ENCODE data around the gene RBM33.

The RBM33 gene

GRCh38 chr7:155694851-155695250 lies 50.4 kb downstream of the RBM33 start:
- no peak for DNase-seq

- DNase-seq: no peak
These were observed 52.3 kb downstream of the RBM33 start for GRCh38 chr7:155696747-155697146.

- DNase-seq: no peak
These were observed 54.2 kb downstream of the RBM33 start for GRCh38 chr7:155698633-155699032.

GRCh38 chr7:155699180-155699579 lies 54.7 kb downstream of the RBM33 start:
- DNase-seq: no peak

- no peak for DNase-seq
These were observed 56.4 kb downstream of the RBM33 start for GRCh38 chr7:155700847-155701246.

GRCh38 chr7:155701972-155702544 lies 57.6 kb downstream of the RBM33 start:
- no peak for DNase-seq

- DNase-seq: no peak
These were observed 58.2 kb downstream of the RBM33 start for GRCh38 chr7:155702616-155703015.

- DNase-seq: no peak
These were observed 61.3 kb downstream of the RBM33 start for GRCh38 chr7:155705623-155706360.

GRCh38 chr7:155706376-155706775 lies 61.9 kb downstream of the RBM33 start:
- DNase-seq: no peak

- DNase-seq: no peak
These were observed 65.0 kb downstream of the RBM33 start for GRCh38 chr7:155709453-155709852.

- no peak for DNase-seq
These were observed 65.6 kb downstream of the RBM33 start for GRCh38 chr7:155710031-155710430.

GRCh38 chr7:155710530-155710929 lies 66.1 kb downstream of the RBM33 start:
- no peak for DNase-seq

- DNase-seq: no peak
These were observed 66.6 kb downstream of the RBM33 start for GRCh38 chr7:155711081-155711480.

GRCh38 chr7:155713384-155713783 lies 68.9 kb downstream of the RBM33 start:
- no peak for DNase-seq

GRCh38 chr7:155714702-155715101 lies 70.2 kb downstream of the RBM33 start:
- no peak for DNase-seq

GRCh38 chr7:155715111-155715805 lies 70.8 kb downstream of the RBM33 start:
- DNase-seq: no peak

GRCh38 chr7:155717010-155717744 lies 72.7 kb downstream of the RBM33 start:
- no peak for DNase-seq

- DNase-seq: no peak
These were observed 76.6 kb downstream of the RBM33 start for GRCh38 chr7:155721056-155721455.

GRCh38 chr7:155722118-155722517 lies 77.7 kb downstream of the RBM33 start:
- DNase-seq: no peak

- DNase-seq: no peak
These were observed 78.5 kb downstream of the RBM33 start for GRCh38 chr7:155722936-155723335.

- DNase-seq: no peak
These were observed 80.0 kb downstream of the RBM33 start for GRCh38 chr7:155724327-155725005.

GRCh38 chr7:155725006-155725355 lies 80.5 kb downstream of the RBM33 start:
- no peak for DNase-seq

GRCh38 chr7:155727616-155728015 lies 83.2 kb downstream of the RBM33 start:
- DNase-seq: no peak
